ENCODE data around the gene STOX2.

STOX2 gene

GRCh38 chr4:183889190-183889589 lies 15.9 kb upstream of the STOX2 start:
- no peak for DNase-seq (ENCODE audit: low read depth in 2 of 2, low spot score in 1 of 2)

GRCh38 chr4:183897193-183897592 lies 7.9 kb upstream of the STOX2 start:
- no peak for DNase-seq (ENCODE audit: low read depth in 2 of 2, low spot score in 1 of 2)

DNA sequence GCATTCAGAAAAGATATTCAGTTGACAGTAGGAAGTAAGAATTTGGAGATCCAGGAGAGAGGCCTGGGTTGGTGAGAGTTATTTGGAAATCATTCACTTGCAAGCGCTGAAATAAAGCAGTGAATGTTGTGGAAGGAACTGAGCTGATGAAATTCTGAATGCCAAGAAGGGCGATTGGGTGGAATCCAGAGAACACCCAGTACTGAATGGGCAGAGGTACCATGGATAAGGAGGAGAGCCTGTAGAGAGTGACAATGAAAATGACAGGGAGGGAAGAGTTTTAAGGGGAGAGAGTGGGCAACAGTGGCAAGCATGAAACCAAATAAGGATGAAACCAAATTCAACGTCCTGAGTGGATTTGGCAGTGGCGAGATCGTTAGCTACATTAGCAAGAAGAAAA lies 6.7 kb upstream of the STOX2 start:
- DNase-seq (ENCODE audit: low read depth in 2 of 2, low spot score in 1 of 2) = no peak

GRCh38 chr4:183903021-183903760 lies 1.9 kb upstream of the STOX2 start:
- DNase-seq (ENCODE audit: low read depth in 2 of 2, low spot score in 1 of 2) = no peak

GRCh38 chr4:183905593-183906488 lies 734 bp downstream of the STOX2 start:
- DNase-seq (ENCODE audit: low read depth in 2 of 2, low spot score in 1 of 2) = no peak

GRCh38 chr4:183906489-183906738 lies 1.3 kb downstream of the STOX2 start:
- DNase-seq (ENCODE audit: low read depth in 2 of 2, low spot score in 1 of 2) = no peak

DNA sequence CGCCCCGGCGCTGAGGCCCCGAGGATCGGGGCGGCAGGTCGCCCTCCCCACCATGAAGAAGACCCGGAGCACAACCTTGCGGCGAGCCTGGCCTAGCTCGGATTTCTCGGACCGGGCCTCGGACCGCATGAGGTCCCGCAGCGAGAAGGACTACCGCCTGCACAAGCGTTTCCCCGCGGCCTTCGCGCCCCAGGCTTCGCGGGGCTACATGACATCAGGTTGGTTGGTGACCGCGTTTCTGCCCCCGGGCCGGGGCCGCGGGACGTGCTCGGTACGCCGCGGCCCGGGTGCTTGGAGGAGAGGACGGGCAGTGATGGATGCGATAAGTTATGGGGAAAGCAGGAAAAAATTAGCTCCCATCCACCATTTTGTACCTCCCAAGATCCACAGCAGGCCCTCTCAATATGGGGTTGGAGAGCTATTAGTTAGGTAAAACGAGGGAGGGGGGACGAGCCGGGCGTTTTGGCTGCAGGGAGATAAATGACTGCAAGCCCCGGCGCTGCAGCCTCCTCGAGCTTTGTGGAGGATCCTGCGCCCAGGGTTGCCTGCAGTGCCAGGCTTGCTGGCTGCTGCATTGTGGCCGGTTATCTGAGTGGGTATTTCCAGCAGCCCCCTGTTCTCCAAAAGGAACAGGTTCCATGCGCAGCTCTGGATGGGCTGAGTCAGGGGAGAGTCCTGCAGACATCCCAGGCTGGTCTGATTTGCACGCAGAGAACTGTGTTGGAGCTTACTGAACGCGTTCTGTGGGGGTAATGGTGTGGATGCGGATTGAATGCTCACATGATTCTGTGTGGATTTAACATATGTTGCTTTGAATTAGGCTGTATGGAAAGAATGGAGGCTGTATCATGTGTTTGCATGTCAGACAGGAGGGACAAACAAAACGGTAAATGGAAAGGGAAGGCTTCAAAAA lies 1.9 kb downstream of the STOX2 start:
- DNase-seq (ENCODE audit: low read depth in 2 of 2, low spot score in 1 of 2) = no peak

- DNase-seq (ENCODE audit: low read depth in 2 of 2, low spot score in 1 of 2) = no peak
Measured at GRCh38 chr4:183907871-183908683, 3.0 kb downstream of the STOX2 start.

- no peak for DNase-seq (ENCODE audit: low read depth in 2 of 2, low spot score in 1 of 2)
Measured at GRCh38 chr4:183909187-183909586, 4.1 kb downstream of the STOX2 start.

DNA sequence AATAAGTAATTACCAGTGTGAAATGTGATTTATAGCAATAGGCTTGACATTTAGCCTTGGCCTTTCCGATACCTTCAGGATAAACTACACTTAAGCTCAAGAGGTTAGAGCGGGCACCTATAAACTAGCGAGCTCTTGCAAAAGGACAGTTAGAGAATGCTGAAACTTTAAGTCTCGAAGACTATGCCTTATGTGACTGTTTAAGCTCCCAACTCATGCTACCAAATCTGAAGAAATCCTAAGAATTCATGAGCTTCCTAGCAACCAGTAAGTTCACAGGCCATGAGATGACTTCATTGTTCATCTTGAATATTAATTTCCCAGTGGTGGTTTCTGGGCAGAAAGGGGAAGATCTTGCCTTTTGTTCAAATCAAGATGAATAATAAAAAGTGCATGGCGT lies 4.7 kb downstream of the STOX2 start:
- DNase-seq (ENCODE audit: low read depth in 2 of 2, low spot score in 1 of 2) = no peak

- no peak for DNase-seq (ENCODE audit: low read depth in 2 of 2, low spot score in 1 of 2)
Measured at GRCh38 chr4:183912585-183912984, 7.5 kb downstream of the STOX2 start.

GRCh38 chr4:183915976-183916375 lies 10.9 kb downstream of the STOX2 start:
- no peak for DNase-seq (ENCODE audit: low read depth in 2 of 2, low spot score in 1 of 2)

- no peak for DNase-seq (ENCODE audit: low read depth in 2 of 2, low spot score in 1 of 2)
Measured at GRCh38 chr4:183918696-183919095, 13.6 kb downstream of the STOX2 start.

- no peak for DNase-seq (ENCODE audit: low read depth in 2 of 2, low spot score in 1 of 2)
Measured at GRCh38 chr4:183919141-183919540, 14.0 kb downstream of the STOX2 start.

DNA sequence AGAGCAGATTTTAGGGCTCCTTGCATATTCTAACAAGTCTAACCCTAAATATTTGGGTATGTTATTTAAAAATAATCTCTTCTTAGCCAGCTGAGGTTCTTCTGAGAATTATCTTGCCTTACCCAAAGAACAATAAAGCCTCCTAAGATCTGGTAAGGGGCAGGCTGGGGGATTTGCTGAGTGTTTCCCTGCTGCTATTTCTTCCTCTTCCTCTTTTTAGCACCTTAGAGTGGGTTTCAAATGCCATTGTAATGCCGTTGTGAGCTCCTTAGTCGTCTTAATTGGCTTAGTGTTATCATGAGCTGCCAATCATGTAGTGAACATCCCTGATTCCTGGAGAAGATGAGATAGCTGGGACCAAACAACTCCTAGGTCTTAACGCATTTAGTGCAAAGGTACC lies 15.4 kb downstream of the STOX2 start:
- DNase-seq (ENCODE audit: low read depth in 2 of 2, low spot score in 1 of 2) = no peak

- no peak for DNase-seq (ENCODE audit: low read depth in 2 of 2, low spot score in 1 of 2)
Measured at GRCh38 chr4:183921335-183921734, 16.2 kb downstream of the STOX2 start.

DNA sequence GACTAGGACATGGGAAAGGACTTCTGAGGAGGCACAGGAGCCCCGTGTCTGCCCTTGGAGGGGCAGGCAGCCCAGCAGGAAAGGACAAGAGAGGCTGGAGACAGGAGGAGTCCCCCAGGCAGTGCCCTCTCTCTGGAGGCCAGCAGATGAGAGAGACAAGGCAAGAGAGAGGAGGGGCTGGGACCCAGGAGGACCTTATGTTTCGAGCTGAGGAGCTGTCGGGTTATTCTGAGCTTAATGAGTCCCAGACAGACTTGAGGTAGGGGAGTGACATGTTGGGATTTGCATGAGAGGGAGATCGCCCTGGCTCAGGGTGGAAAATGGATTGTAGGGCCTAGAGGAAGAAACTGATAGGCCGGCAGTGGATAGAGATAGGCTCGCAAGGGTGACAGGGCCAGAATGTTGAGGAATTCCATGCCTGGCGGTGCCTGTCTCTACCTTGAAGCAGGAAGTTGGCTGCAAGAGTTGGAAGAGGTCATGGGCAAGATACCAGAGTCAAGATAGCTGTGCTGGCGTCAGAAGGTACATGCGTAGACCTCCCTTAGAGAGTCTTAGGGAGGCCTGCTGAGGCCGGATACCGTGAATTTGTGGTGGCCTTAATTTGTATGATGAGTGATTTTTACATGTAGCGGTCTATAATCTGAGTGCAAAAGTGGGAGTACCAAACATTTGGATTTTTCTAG lies 19.4 kb downstream of the STOX2 start:
- no peak for DNase-seq (ENCODE audit: low read depth in 2 of 2, low spot score in 1 of 2)

GRCh38 chr4:183926950-183927349 lies 21.8 kb downstream of the STOX2 start:
- no peak for DNase-seq (ENCODE audit: low read depth in 2 of 2, low spot score in 1 of 2)

GRCh38 chr4:183932576-183932975 lies 27.5 kb downstream of the STOX2 start:
- DNase-seq (ENCODE audit: low read depth in 2 of 2, low spot score in 1 of 2) = no peak

- no peak for DNase-seq (ENCODE audit: low read depth in 2 of 2, low spot score in 1 of 2)
Measured at GRCh38 chr4:183934761-183935160, 29.7 kb downstream of the STOX2 start.

Measured in stimulated activated CD8-positive, alpha-beta memory T cell treated with anti-CD3 and anti-CD28 coated beads, Interleukin-4, amount 100 ng/mL, for 4 hours (primary cell).